ENCODE measurements around the gene SLC30A5. TPM values are rescaled to one million over a fixed set of nuclear protein-coding genes. Genes with fewer than 3 reads are reported as not detected.
A peak's percentile ranks its signal among the peaks of the same experiment; 100 is the strongest.
"Not testable (repeated sequence)": the region's sequence is repeated elsewhere in the genome, so short reads cannot be mapped to it uniquely, and the experiment has no call there.

SLC30A5 gene
- total RNA-seq, result 39.0 and 41.2 TPM in 2 replicates
- polyA plus RNA-seq, result 45.5 and 54.3 TPM in 2 replicates

- peak; percentile 100 for DNase-seq (ENCODE audit: low read depth in 1 of 2, low spot score in 1 of 2)
- Histone ChIP-seq H3K4me1 (ENCODE audit: low read depth) (peaks cover 15% of the 10 kb centered on the region), H3K36me3 (no peaks in the 10 kb centered on the region), H3K4me3 (peak within 1 kb of the TSS; percentile 59), H3K27me3 (no peaks in the 10 kb centered on the region), H3K27ac (peak within 1 kb of the TSS; percentile 92), H3K9me3 (ENCODE audit: low read depth) (no peaks in the 10 kb centered on the region)
- TF ChIP-seq CTCF (IDR thresholded peaks at IDR 0.05; ENCODE audit: low read depth, low read length), result peak; percentile 93
Observed at GRCh38 chr5:69093771-69094482, at the start of gene SLC30A5. SLC30A5 (plus strand) TSS chr5:69094014; CDS start chr5:69094256, 242 bp downstream.

GRCh38 chr5:69045213-69045612 is 48.6 kb upstream of the SLC30A5 start:
- H3K36me3 ChIP-seq; H3K4me1 ChIP-seq (ENCODE audit: low read depth); H3K9me3 ChIP-seq (ENCODE audit: low read depth); H3K4me3 ChIP-seq; H3K27ac ChIP-seq; DNase-seq (ENCODE audit: low read depth in 1 of 2, low spot score in 1 of 2); H3K27me3 ChIP-seq: not testable (repeated sequence)

GRCh38 chr5:69046375-69046957 is 47.3 kb upstream of the SLC30A5 start:
- Histone ChIP-seq H3K27ac (no peak overlapping the region), H3K4me1 (ENCODE audit: low read depth) (no peaks in the 10 kb centered on the region), H3K9me3 (ENCODE audit: low read depth) (no peaks in the 10 kb centered on the region), H3K36me3 (no peaks in the 10 kb centered on the region), H3K27me3 (no peaks in the 10 kb centered on the region), H3K4me3 (no peak overlapping the region)
- no peak for TF ChIP-seq CTCF (IDR thresholded peaks at IDR 0.05; ENCODE audit: low read depth, low read length)
- DNase-seq (ENCODE audit: low read depth in 1 of 2, low spot score in 1 of 2), result peak in 1 of 2 donors; percentile 19

- peak; percentile 34 for TF ChIP-seq CTCF (IDR thresholded peaks at IDR 0.05; ENCODE audit: low read depth, low read length)
- no peaks in the 10 kb centered on the region for H3K36me3 ChIP-seq
- no peaks in the 10 kb centered on the region for H3K4me1 ChIP-seq (ENCODE audit: low read depth)
- DNase-seq (ENCODE audit: low read depth in 1 of 2, low spot score in 1 of 2), result peak; percentile 4 to 5
- H3K27ac ChIP-seq, result no peak overlapping the region
- H3K4me3 ChIP-seq, result no peak overlapping the region
- no peaks in the 10 kb centered on the region for H3K27me3 ChIP-seq
- H3K9me3 ChIP-seq (ENCODE audit: low read depth), result no peaks in the 10 kb centered on the region
Observed at GRCh38 chr5:69048230-69048629, 45.6 kb upstream of the SLC30A5 start.

- no peaks in the 10 kb centered on the region for H3K4me1 ChIP-seq (ENCODE audit: low read depth)
- no peak for DNase-seq (ENCODE audit: low read depth in 1 of 2, low spot score in 1 of 2)
- H3K27me3 ChIP-seq, result no peaks in the 10 kb centered on the region
- H3K4me3 ChIP-seq, result no peak overlapping the region
- no peaks in the 10 kb centered on the region for H3K36me3 ChIP-seq
- H3K27ac ChIP-seq, result no peak overlapping the region
- TF ChIP-seq CTCF (IDR thresholded peaks at IDR 0.05; ENCODE audit: low read depth, low read length), result no peak
- no peaks in the 10 kb centered on the region for H3K9me3 ChIP-seq (ENCODE audit: low read depth)
Observed at GRCh38 chr5:69049151-69049550, 44.7 kb upstream of the SLC30A5 start.

- DNase-seq (ENCODE audit: low read depth in 1 of 2, low spot score in 1 of 2), result no peak
- Histone ChIP-seq H3K4me3 (no peak overlapping the region), H3K36me3 (no peaks in the 10 kb centered on the region), H3K27me3 (no peaks in the 10 kb centered on the region), H3K27ac (no peak overlapping the region), H3K4me1 (ENCODE audit: low read depth) (no peaks in the 10 kb centered on the region), H3K9me3 (ENCODE audit: low read depth) (no peaks in the 10 kb centered on the region)
- no peak for TF ChIP-seq CTCF (IDR thresholded peaks at IDR 0.05; ENCODE audit: low read depth, low read length)
Observed at GRCh38 chr5:69049796-69050195, 44.0 kb upstream of the SLC30A5 start.
